ENCODE measurements around the gene RAET1L. TPM values are rescaled to one million over a fixed set of nuclear protein-coding genes. Genes with fewer than 3 reads are reported as not detected.

The RAET1L gene
- total RNA-seq, 2 donors from 2014 or later = not detected

- Mint-ChIP-seq H3K9me3 (no peaks in the 10 kb centered on the region), H3K27ac (no peak overlapping the region), H3K4me3 (no peak overlapping the region), H3K27me3 (ENCODE audit: low read depth) (peaks cover 56% of the 10 kb centered on the region), H3K4me1 (ENCODE audit: low read depth) (peaks cover 10% of the 10 kb centered on the region), H3K36me3 (ENCODE audit: insufficient read depth in 2 of 2) (no peaks in the 10 kb centered on the region)
- DNase-seq = no peak
- no peak for ATAC-seq (replicated peaks in 1 of 2)
Observed at GRCh38 chr6:150058231-150058792, 33.0 kb upstream of the RAET1L start.

GRCh38 chr6:150057501-150057951, 32.2 kb upstream of the RAET1L start:
- Mint-ChIP-seq H3K27me3 (ENCODE audit: low read depth) (peaks cover 64% of the 10 kb centered on the region), H3K27ac (no peak overlapping the region), H3K9me3 (no peaks in the 10 kb centered on the region), H3K36me3 (ENCODE audit: insufficient read depth in 2 of 2) (no peaks in the 10 kb centered on the region), H3K4me3 (no peak overlapping the region), H3K4me1 (ENCODE audit: low read depth) (peaks cover 10% of the 10 kb centered on the region)
- ATAC-seq (replicated peaks in 1 of 2) = no peak
- DNase-seq = no peak

GRCh38 chr6:150056916-150057315, 31.6 kb upstream of the RAET1L start:
- Mint-ChIP-seq H3K4me3 (no peak overlapping the region), H3K27me3 (ENCODE audit: low read depth) (peaks cover 70% of the 10 kb centered on the region), H3K27ac (no peak overlapping the region), H3K9me3 (no peaks in the 10 kb centered on the region), H3K4me1 (ENCODE audit: low read depth) (peaks cover 10% of the 10 kb centered on the region), H3K36me3 (ENCODE audit: insufficient read depth in 2 of 2) (no peaks in the 10 kb centered on the region)
- no peak for DNase-seq
- ATAC-seq (replicated peaks in 1 of 2) = no peak

GRCh38 chr6:150056156-150056555, 30.8 kb upstream of the RAET1L start:
- Mint-ChIP-seq H3K4me3 (no peak overlapping the region), H3K36me3 (ENCODE audit: insufficient read depth in 2 of 2) (no peaks in the 10 kb centered on the region), H3K27me3 (ENCODE audit: low read depth) (peaks cover 75% of the 10 kb centered on the region), H3K27ac (no peak overlapping the region), H3K4me1 (ENCODE audit: low read depth) (peaks cover 10% of the 10 kb centered on the region), H3K9me3 (no peaks in the 10 kb centered on the region)
- no peak for DNase-seq
- ATAC-seq (replicated peaks in 1 of 2) = no peak

- ATAC-seq (replicated peaks in 1 of 2) (no peak), DNase-seq (no peak)
- Mint-ChIP-seq H3K9me3 (no peaks in the 10 kb centered on the region), H3K4me3 (no peak overlapping the region), H3K36me3 (ENCODE audit: insufficient read depth in 2 of 2) (no peaks in the 10 kb centered on the region), H3K4me1 (ENCODE audit: low read depth) (peaks cover 7% of the 10 kb centered on the region), H3K27ac (no peak overlapping the region), H3K27me3 (ENCODE audit: low read depth) (peaks cover 80% of the 10 kb centered on the region)
Observed at GRCh38 chr6:150055131-150055530, 29.8 kb upstream of the RAET1L start.

- DNase-seq (no peak), ATAC-seq (replicated peaks in 1 of 2) (no peak)
- H3K27me3 Mint-ChIP-seq (ENCODE audit: low read depth) = peaks cover 66% of the 10 kb centered on the region
- no peak overlapping the region for H3K27ac Mint-ChIP-seq
- H3K36me3 Mint-ChIP-seq (ENCODE audit: insufficient read depth in 2 of 2) = no peaks in the 10 kb centered on the region
- no peak overlapping the region for H3K4me3 Mint-ChIP-seq
- no peaks in the 10 kb centered on the region for H3K4me1 Mint-ChIP-seq (ENCODE audit: low read depth)
- no peaks in the 10 kb centered on the region for H3K9me3 Mint-ChIP-seq
Observed at GRCh38 chr6:150053450-150053849, 28.1 kb upstream of the RAET1L start.

GRCh38 chr6:150050846-150051245, 25.5 kb upstream of the RAET1L start:
- Mint-ChIP-seq H3K36me3 (ENCODE audit: insufficient read depth in 2 of 2) (no peaks in the 10 kb centered on the region), H3K4me1 (ENCODE audit: low read depth) (no peaks in the 10 kb centered on the region), H3K27me3 (ENCODE audit: low read depth) (peaks cover 73% of the 10 kb centered on the region), H3K27ac (no peak overlapping the region), H3K9me3 (no peaks in the 10 kb centered on the region), H3K4me3 (no peak overlapping the region)
- ATAC-seq (replicated peaks in 1 of 2) (no peak), DNase-seq (no peak)

- Mint-ChIP-seq H3K27me3 (ENCODE audit: low read depth) (peaks cover 53% of the 10 kb centered on the region), H3K4me3 (no peak overlapping the region), H3K27ac (no peak overlapping the region), H3K4me1 (ENCODE audit: low read depth) (no peaks in the 10 kb centered on the region), H3K36me3 (ENCODE audit: insufficient read depth in 2 of 2) (no peaks in the 10 kb centered on the region), H3K9me3 (no peaks in the 10 kb centered on the region)
- ATAC-seq (replicated peaks in 1 of 2) (no peak), DNase-seq (no peak)
Observed at GRCh38 chr6:150048099-150048498, 22.8 kb upstream of the RAET1L start.

- DNase-seq = no peak
- no peaks in the 10 kb centered on the region for H3K4me1 Mint-ChIP-seq (ENCODE audit: low read depth)
- H3K27ac Mint-ChIP-seq = no peak overlapping the region
- ATAC-seq (replicated peaks in 1 of 2) = no peak
- H3K9me3 Mint-ChIP-seq = no peaks in the 10 kb centered on the region
- H3K36me3 Mint-ChIP-seq (ENCODE audit: insufficient read depth in 2 of 2) = no peaks in the 10 kb centered on the region
- H3K27me3 Mint-ChIP-seq (ENCODE audit: low read depth) = peaks cover 47% of the 10 kb centered on the region
- H3K4me3 Mint-ChIP-seq = no peak overlapping the region
Observed at GRCh38 chr6:150046943-150047342, 21.6 kb upstream of the RAET1L start.

- Mint-ChIP-seq H3K9me3 (no peaks in the 10 kb centered on the region), H3K4me3 (no peak overlapping the region), H3K27me3 (ENCODE audit: low read depth) (peaks cover 51% of the 10 kb centered on the region), H3K36me3 (ENCODE audit: insufficient read depth in 2 of 2) (no peaks in the 10 kb centered on the region), H3K27ac (no peak overlapping the region), H3K4me1 (ENCODE audit: low read depth) (no peaks in the 10 kb centered on the region)
- ATAC-seq (replicated peaks in 1 of 2) (no peak), DNase-seq (no peak)
Observed at GRCh38 chr6:150044621-150045145, 19.4 kb upstream of the RAET1L start.

GRCh38 chr6:150043501-150044412, 18.4 kb upstream of the RAET1L start:
- no peaks in the 10 kb centered on the region for H3K4me1 Mint-ChIP-seq (ENCODE audit: low read depth)
- H3K27me3 Mint-ChIP-seq (ENCODE audit: low read depth) = peaks cover 60% of the 10 kb centered on the region
- H3K36me3 Mint-ChIP-seq (ENCODE audit: insufficient read depth in 2 of 2) = no peaks in the 10 kb centered on the region
- no peaks in the 10 kb centered on the region for H3K9me3 Mint-ChIP-seq
- ATAC-seq (replicated peaks in 1 of 2) = no peak
- no peak overlapping the region for H3K27ac Mint-ChIP-seq
- DNase-seq = no peak
- no peak overlapping the region for H3K4me3 Mint-ChIP-seq

- no peak for DNase-seq
- Mint-ChIP-seq H3K4me1 (ENCODE audit: low read depth) (no peaks in the 10 kb centered on the region), H3K27ac (no peak overlapping the region), H3K36me3 (ENCODE audit: insufficient read depth in 2 of 2) (no peaks in the 10 kb centered on the region), H3K4me3 (no peak overlapping the region), H3K9me3 (no peaks in the 10 kb centered on the region), H3K27me3 (ENCODE audit: low read depth) (peaks cover 63% of the 10 kb centered on the region)
- ATAC-seq (replicated peaks in 1 of 2) = no peak
Observed at GRCh38 chr6:150043096-150043495, 17.8 kb upstream of the RAET1L start.

GRCh38 chr6:150038202-150039062, 13.1 kb upstream of the RAET1L start:
- peaks cover 2 to 3% of the 10 kb centered on the region in 2 donors for H3K36me3 Mint-ChIP-seq (ENCODE audit: insufficient read depth in 2 of 2)
- peaks cover 9% of the 10 kb centered on the region for H3K4me1 Mint-ChIP-seq (ENCODE audit: low read depth)
- H3K9me3 Mint-ChIP-seq = no peaks in the 10 kb centered on the region
- ATAC-seq (replicated peaks in 1 of 2) = no peak
- H3K4me3 Mint-ChIP-seq = no peak overlapping the region
- DNase-seq = no peak
- H3K27ac Mint-ChIP-seq = no peak overlapping the region
- peaks cover 93% of the 10 kb centered on the region for H3K27me3 Mint-ChIP-seq (ENCODE audit: low read depth)
